Upper lobe of right lung (tissue), 1 donor: Measurements from ENCODE around the gene MPST. TPM values are rescaled to one million over a fixed set of nuclear protein-coding genes. Genes with fewer than 3 reads are reported as not detected.

Experiments
- ATAC-seq: fragments of 200-7000 bp; cut with Tn5 transposase; one replicate; pipeline ENCODE4 v1.9.1; 2020; ENCODE audit warnings: mild to moderate bottlenecking, moderate library complexity
- DNase-seq: peaks from one replicate; pipeline ENCODE4 v3.0.0-alpha.2; 2020
- H3K27ac ChIP-seq: fragments of 200-600 bp; one replicate; pipeline ENCODE4 v1.8.0; 2022
- H3K27me3 ChIP-seq: fragments of 200-600 bp; one replicate; pipeline ENCODE4 v1.8.0; 2022; ENCODE audit warnings: mild to moderate bottlenecking
- H3K36me3 ChIP-seq: fragments of 200-600 bp; one replicate; pipeline ENCODE4 v1.8.0; 2022
- H3K4me1 ChIP-seq: fragments of 200-600 bp; one replicate; pipeline ENCODE4 v1.8.0; 2022
- H3K4me3 ChIP-seq: fragments of 200-600 bp; one replicate; pipeline ENCODE4 v1.8.0; 2022; ENCODE audit warnings: mild to moderate bottlenecking
- H3K9me3 ChIP-seq: fragments of 200-600 bp; one replicate; pipeline ENCODE4 v1.8.0; 2022
- intact Hi-C: fragments of 100-400 bp; cut with DNase I; formaldehyde crosslinking; loops from one replicate; pipeline ENCODE4 v1.11.0; 2022
- total RNA-seq: library from RNA; stranded (reverse); fragmentation: NEBNext Ultra II Directional; extraction: Animal tissue kit (Norgen Biotek cat#: 25700); gene quantifications from one replicate; pipeline ENCODE4 v1.2.1, GENCODE V29; 2021
- TF ChIP-seq, protein P1 (sequence below): fragments of 200-600 bp; IDR thresholded peaks from one replicate; pipeline ENCODE4 v1.8.0; 2022; ENCODE audit warnings: antibody characterized with exemption
- donor health status: DM: no; HTN: yes; CAD: no; lungs with severe emphysema.

MPST gene
- total RNA-seq, 1 donor from 2014 or later, result 71.4 TPM

DNA sequence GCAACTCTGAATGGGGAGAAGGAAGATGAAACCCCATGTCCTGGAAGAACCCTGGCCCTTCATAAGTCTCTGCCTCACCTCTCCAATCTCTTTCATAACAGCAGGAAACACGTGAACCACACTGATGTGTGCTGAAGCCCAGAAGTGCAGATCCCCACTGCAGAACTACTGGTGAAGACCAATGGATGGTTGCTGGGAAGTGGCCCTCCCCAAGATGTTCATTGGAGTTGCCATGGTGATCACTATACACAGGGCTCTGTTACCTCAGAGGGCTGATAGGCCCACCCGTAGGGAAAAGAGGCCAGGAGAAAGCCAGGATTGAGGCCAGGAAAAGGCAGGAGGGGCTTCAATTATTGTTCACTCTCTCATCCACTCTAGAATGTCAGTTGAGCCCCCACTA is 11.9 kb upstream of the MPST start:
- ATAC-seq (no peak), DNase-seq (no peak)
- H3K27ac ChIP-seq, result no peak overlapping the region
- H3K9me3 ChIP-seq, result no peaks in the 10 kb centered on the region
- intact Hi-C loops, result no loop called here
- TF ChIP-seq, protein P1, sequence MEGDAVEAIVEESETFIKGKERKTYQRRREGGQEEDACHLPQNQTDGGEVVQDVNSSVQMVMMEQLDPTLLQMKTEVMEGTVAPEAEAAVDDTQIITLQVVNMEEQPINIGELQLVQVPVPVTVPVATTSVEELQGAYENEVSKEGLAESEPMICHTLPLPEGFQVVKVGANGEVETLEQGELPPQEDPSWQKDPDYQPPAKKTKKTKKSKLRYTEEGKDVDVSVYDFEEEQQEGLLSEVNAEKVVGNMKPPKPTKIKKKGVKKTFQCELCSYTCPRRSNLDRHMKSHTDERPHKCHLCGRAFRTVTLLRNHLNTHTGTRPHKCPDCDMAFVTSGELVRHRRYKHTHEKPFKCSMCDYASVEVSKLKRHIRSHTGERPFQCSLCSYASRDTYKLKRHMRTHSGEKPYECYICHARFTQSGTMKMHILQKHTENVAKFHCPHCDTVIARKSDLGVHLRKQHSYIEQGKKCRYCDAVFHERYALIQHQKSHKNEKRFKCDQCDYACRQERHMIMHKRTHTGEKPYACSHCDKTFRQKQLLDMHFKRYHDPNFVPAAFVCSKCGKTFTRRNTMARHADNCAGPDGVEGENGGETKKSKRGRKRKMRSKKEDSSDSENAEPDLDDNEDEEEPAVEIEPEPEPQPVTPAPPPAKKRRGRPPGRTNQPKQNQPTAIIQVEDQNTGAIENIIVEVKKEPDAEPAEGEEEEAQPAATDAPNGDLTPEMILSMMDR, result no peak
- no peaks in the 10 kb centered on the region for H3K27me3 ChIP-seq
- no peaks in the 10 kb centered on the region for H3K36me3 ChIP-seq
- peaks cover 11% of the 10 kb centered on the region for H3K4me1 ChIP-seq
- H3K4me3 ChIP-seq, result no peak overlapping the region

GRCh38 chr22:37008365-37008764 is 11.2 kb upstream of the MPST start:
- Histone ChIP-seq H3K27ac (no peak overlapping the region), H3K36me3 (no peaks in the 10 kb centered on the region), H3K4me1 (peaks cover 11% of the 10 kb centered on the region), H3K4me3 (no peak overlapping the region), H3K27me3 (no peaks in the 10 kb centered on the region), H3K9me3 (no peaks in the 10 kb centered on the region)
- ATAC-seq (no peak), DNase-seq (no peak)
- intact Hi-C loops, result no loop called here
- TF ChIP-seq, protein P1, result no peak

DNA sequence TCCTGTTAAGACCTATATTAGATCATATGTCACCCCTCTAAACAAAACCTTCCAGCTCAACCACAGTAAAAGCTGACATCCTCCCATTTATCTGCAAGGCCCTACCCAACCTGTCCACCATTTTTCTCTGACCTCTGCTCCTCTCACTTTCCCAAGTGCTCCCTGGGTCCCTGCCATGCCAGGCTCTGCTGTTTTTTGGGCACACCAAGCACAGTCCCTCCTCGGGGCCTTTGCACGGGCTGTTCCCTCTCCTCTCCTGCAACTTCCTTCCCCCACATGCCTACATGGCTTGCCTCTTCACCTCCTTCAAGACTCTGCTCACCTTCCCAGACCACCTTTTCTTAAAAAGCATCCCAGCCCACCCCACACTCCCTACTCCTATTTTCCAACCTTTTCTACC is 10.1 kb upstream of the MPST start:
- H3K27ac ChIP-seq, result no peak overlapping the region
- H3K27me3 ChIP-seq, result no peaks in the 10 kb centered on the region
- H3K36me3 ChIP-seq, result no peaks in the 10 kb centered on the region
- TF ChIP-seq, protein P1, result no peak
- peaks cover 11% of the 10 kb centered on the region for H3K4me1 ChIP-seq
- H3K4me3 ChIP-seq, result no peak overlapping the region
- no peaks in the 10 kb centered on the region for H3K9me3 ChIP-seq
- intact Hi-C loops, result no loop called here
- ATAC-seq (no peak), DNase-seq (no peak)

- intact Hi-C loops, result no loop called here
- Histone ChIP-seq H3K36me3 (no peaks in the 10 kb centered on the region), H3K27ac (no peak overlapping the region), H3K27me3 (no peaks in the 10 kb centered on the region), H3K9me3 (no peaks in the 10 kb centered on the region), H3K4me1 (peaks cover 11% of the 10 kb centered on the region), H3K4me3 (no peak overlapping the region)
- ATAC-seq (no peak), DNase-seq (no peak)
- TF ChIP-seq, protein P1, result no peak
Observed at GRCh38 chr22:37010174-37010573, 9.4 kb upstream of the MPST start.

GRCh38 chr22:37010976-37011375 is 8.6 kb upstream of the MPST start:
- Histone ChIP-seq H3K27ac (no peak overlapping the region), H3K4me1 (peaks cover 12% of the 10 kb centered on the region), H3K27me3 (no peaks in the 10 kb centered on the region), H3K36me3 (no peaks in the 10 kb centered on the region), H3K9me3 (no peaks in the 10 kb centered on the region), H3K4me3 (no peak overlapping the region)
- TF ChIP-seq, protein P1, result no peak
- peak; percentile 57 for DNase-seq
- intact Hi-C loops, result no loop called here
- no peak for ATAC-seq

DNA sequence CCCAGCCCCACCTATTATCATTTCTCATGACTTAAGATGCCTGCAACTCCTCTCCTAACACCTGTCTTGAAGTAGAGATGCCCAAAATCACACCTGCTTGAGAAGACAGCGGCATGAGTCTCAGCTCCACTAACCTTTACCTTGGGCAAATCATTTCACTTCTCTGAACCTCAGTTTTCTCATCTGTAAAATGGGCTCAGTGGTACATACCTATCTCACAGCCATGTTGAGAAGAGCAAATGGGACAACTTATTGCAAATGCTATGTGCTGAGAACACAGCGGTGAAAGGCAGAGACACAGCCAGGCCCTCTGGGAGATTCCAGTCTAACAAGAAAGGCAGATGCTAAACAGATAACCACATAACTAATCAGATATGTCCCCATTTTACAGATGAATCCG is 8.1 kb upstream of the MPST start:
- intact Hi-C loops, result no loop called here
- TF ChIP-seq, protein P1, result no peak
- Histone ChIP-seq H3K4me3 (no peak overlapping the region), H3K27me3 (no peaks in the 10 kb centered on the region), H3K9me3 (no peaks in the 10 kb centered on the region), H3K36me3 (no peaks in the 10 kb centered on the region), H3K4me1 (peaks cover 17% of the 10 kb centered on the region), H3K27ac (no peak overlapping the region)
- peak; percentile 12 for DNase-seq
- ATAC-seq, result no peak
